ENCODE data around the gene TMPRSS3. TPM values are rescaled to one million over a fixed set of nuclear protein-coding genes. Genes with fewer than 3 reads are reported as not detected.

Gene TMPRSS3
- total and polyA plus RNA-seq, 9 of the 15 experiments (the other 6 are each of a cell fraction or from before 2014, with no cell fraction given) = 0.07 TPM; not detected in 8

DNA sequence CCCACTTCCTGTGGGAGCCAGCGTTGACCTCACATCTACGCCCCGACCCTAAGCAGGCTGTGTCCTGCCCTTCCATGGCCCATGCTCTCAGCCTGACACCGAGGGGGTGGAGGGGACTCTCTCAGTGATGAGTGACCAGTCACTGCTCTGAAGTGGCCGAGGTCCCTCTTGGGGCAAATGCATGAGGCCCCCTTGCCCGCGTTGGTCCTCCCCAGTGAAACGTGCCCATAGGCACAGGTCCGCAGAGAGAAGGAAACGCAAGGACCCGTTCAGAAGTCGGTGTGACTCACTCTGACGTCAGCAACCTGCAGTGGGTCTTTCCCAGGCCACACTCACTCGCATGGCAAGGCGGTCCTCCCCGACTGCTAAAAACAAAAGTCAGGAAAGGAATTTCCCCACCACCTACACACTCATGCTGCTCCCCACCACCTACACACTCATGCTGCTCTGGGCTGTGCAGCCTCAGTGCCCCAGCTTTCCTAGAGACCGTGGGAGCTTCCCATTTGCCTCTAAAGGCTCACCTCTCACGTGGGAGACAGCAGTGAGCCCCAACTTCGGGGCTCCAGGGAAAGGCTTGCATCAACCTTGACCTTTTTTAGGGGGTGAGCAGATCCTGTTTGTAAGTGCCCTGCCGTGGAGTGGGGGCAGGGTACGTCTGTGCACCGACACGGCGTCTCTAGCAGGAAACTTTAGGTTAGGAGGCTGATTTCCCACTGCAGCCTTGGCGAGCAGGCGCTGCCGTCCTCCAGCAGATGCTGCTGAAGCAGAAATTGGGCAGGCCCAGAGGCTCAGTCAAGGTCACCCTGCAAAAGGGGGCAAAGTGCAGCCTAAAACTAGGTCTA, 19.3 kb upstream of the TMPRSS3 start (continued):
- TF ChIP-seq, protein P1, sequence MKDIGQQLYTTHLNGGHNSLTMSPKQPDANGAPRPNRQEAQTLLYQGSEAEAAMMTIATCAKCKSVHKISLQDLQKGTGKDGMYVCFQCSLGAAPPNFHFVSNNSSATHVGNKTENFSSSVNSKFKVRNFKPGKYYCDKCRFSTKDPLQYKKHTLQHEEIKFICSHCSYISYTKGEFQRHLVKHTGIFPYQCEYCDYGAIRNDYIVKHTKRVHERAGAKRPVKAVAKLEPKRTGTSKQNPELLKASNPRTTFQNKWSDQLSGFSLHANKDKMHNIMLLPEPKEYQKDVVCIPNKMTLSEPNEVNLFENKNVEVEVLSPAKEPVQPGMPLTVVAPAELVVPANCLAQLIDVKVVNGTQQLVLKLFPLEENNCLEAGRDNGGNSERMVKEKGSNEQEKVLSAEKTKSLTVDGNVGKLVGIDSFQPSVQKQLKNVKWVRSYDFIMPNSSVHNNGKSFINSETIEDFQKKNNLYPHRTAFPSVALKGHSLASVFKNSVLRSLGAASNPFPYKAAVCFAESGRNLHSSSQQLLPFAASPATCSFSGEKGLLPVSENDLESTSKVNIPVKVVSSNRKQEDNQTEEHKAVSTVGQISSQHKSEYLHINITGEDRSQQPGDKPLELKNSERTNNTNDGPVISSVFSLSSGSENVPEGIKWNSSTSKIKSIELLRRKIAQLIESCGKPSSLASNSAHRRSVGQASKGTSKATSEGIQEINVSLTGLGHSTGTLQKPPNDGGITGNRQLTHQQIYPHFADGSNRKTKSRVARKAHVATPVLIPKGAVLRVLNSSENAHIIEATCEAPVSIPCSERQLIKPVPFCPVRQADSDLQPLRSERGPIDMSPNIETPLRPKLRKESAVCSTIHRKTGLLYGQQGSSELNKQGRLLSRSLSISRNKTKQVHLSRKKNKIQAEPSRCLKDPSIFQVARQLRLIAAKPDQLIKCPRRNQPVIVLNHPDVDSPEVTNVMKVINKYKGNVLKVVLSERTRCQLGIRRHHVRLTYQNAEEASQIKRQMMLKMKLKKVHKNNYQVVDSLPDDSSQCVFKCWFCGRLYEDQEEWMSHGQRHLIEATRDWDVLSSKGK (CRISPR knock-in tag; IDR thresholded peaks at IDR 0.05) = no peak
- no peak for TF ChIP-seq ZNF143 (CRISPR knock-in tag; IDR thresholded peaks at IDR 0.05)
- TF ChIP-seq, protein P2, sequence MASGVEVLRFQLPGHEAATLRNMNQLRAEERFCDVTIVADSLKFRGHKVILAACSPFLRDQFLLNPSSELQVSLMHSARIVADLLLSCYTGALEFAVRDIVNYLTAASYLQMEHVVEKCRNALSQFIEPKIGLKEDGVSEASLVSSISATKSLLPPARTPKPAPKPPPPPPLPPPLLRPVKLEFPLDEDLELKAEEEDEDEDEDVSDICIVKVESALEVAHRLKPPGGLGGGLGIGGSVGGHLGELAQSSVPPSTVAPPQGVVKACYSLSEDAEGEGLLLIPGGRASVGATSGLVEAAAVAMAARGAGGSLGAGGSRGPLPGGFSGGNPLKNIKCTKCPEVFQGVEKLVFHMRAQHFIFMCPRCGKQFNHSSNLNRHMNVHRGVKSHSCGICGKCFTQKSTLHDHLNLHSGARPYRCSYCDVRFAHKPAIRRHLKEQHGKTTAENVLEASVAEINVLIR (CRISPR knock-in tag; IDR thresholded peaks at IDR 0.05) = peak; percentile 26; the same call in 1 of the 2 replicates
- TF ChIP-seq KDM5B (IDR thresholded peaks at IDR 0.05; ENCODE audit: insufficient replicate concordance, low read depth, low read length) = no peak
- TF ChIP-seq MAFF (IDR thresholded peaks at IDR 0.05; ENCODE audit: low read length) = no peak
- TF ChIP-seq, protein P3, sequence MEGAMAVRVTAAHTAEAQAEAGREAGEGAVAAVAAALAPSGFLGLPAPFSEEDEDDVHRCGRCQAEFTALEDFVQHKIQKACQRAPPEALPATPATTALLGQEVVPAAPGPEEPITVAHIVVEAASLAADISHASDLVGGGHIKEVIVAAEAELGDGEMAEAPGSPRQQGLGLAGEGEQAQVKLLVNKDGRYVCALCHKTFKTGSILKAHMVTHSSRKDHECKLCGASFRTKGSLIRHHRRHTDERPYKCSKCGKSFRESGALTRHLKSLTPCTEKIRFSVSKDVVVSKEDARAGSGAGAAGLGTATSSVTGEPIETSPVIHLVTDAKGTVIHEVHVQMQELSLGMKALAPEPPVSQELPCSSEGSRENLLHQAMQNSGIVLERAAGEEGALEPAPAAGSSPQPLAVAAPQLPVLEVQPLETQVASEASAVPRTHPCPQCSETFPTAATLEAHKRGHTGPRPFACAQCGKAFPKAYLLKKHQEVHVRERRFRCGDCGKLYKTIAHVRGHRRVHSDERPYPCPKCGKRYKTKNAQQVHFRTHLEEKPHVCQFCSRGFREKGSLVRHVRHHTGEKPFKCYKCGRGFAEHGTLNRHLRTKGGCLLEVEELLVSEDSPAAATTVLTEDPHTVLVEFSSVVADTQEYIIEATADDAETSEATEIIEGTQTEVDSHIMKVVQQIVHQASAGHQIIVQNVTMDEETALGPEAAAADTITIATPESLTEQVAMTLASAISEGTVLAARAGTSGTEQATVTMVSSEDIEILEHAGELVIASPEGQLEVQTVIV (CRISPR knock-in tag; IDR thresholded peaks at IDR 0.05; ENCODE audit: borderline replicate concordance) = no peak
- TF ChIP-seq PCBP1 (IDR thresholded peaks at IDR 0.05; ENCODE audit: low read depth, low read length, poor library complexity, severe bottlenecking) = no peak
- TF ChIP-seq, protein P4, sequence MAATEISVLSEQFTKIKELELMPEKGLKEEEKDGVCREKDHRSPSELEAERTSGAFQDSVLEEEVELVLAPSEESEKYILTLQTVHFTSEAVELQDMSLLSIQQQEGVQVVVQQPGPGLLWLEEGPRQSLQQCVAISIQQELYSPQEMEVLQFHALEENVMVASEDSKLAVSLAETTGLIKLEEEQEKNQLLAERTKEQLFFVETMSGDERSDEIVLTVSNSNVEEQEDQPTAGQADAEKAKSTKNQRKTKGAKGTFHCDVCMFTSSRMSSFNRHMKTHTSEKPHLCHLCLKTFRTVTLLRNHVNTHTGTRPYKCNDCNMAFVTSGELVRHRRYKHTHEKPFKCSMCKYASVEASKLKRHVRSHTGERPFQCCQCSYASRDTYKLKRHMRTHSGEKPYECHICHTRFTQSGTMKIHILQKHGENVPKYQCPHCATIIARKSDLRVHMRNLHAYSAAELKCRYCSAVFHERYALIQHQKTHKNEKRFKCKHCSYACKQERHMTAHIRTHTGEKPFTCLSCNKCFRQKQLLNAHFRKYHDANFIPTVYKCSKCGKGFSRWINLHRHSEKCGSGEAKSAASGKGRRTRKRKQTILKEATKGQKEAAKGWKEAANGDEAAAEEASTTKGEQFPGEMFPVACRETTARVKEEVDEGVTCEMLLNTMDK (IDR thresholded peaks at IDR 0.05; ENCODE audit: borderline replicate concordance, insufficient read depth, low read depth, low read length, poor library complexity, severe bottlenecking) = no peak
- TF ChIP-seq KDM1A (IDR thresholded peaks at IDR 0.05) = no peak
- TF ChIP-seq, protein P5, sequence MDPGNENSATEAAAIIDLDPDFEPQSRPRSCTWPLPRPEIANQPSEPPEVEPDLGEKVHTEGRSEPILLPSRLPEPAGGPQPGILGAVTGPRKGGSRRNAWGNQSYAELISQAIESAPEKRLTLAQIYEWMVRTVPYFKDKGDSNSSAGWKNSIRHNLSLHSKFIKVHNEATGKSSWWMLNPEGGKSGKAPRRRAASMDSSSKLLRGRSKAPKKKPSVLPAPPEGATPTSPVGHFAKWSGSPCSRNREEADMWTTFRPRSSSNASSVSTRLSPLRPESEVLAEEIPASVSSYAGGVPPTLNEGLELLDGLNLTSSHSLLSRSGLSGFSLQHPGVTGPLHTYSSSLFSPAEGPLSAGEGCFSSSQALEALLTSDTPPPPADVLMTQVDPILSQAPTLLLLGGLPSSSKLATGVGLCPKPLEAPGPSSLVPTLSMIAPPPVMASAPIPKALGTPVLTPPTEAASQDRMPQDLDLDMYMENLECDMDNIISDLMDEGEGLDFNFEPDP (CRISPR knock-in tag; IDR thresholded peaks at IDR 0.05) = no peak
- TF ChIP-seq KAT7 (CRISPR knock-in tag; IDR thresholded peaks at IDR 0.05; ENCODE audit: borderline replicate concordance) = no peak
- no peak for TF ChIP-seq NCOA6 (IDR thresholded peaks at IDR 0.05)
- peak; percentile 22 for TF ChIP-seq FOS (IDR thresholded peaks at IDR 0.05; ENCODE audit: extremely low read depth, insufficient read length)
- TF ChIP-seq SRSF3 (IDR thresholded peaks at IDR 0.05; ENCODE audit: insufficient read depth, low read length) = no peak
- TF ChIP-seq MTA2 (IDR thresholded peaks at IDR 0.05; ENCODE audit: low read depth) = no peak
